Endothelial cell of umbilical vein (primary cell): ENCODE measurements around the gene FAM98C. TPM values are rescaled to one million over a fixed set of nuclear protein-coding genes. Genes with fewer than 3 reads are reported as not detected.

Experiments
- BruUV-seq: library from RNA; stranded (reverse); fragments of 400-500 nt; replicated peaks from 2 replicates; lab custom pipeline; 2021; lab: Mats Ljungman, UMichigan
- CTCF ChIA-PET: fragments of 300-600, 350-600 bp; sonication (Branson Sonifier 250); formaldehyde crosslinking; loops from one replicate; lab custom pipeline; 2021; ENCODE audit warnings: antibody characterized with exemption, inconsistent platforms; lab: Charles Lee
- POLR2A ChIA-PET: fragments of 300-600, 350-600 bp; sonication (Branson Sonifier 250); formaldehyde crosslinking; loops from one replicate; lab custom pipeline; 2021; ENCODE audit warnings: antibody characterized with exemption, inconsistent platforms; lab: Charles Lee
- DNase-seq: peaks from one replicate; pipeline ENCODE4 v3.0.0-alpha.2; 2011; ENCODE audit warnings: low read depth, low spot score
- FAIRE-seq: peaks from 2 replicates; lab custom pipeline; 2011; peaks lifted over from hg19 to GRCh38; lab: Jason Lieb, UNC
- H2AFZ ChIP-seq: 2 replicates; pipeline ENCODE4 v1.6.0; 2012; ENCODE audit warnings: low read depth, low read length, control low read depth, inconsistent platforms
- H3K27ac ChIP-seq: 2 replicates; pipeline ENCODE4 v1.5.1; 2011; ENCODE audit warnings: low read depth, mild to moderate bottlenecking, control low read depth, low read length, moderate library complexity; ENCODE audit not compliant: insufficient read depth
- H3K27me3 ChIP-seq, 2 experiments: 2 replicates each; pipeline versions ENCODE4 v1.6.0 to v1.6.1; 2011; ENCODE audit warnings: low read length in 2 of 2, mixed read lengths in 1 of 2; ENCODE audit not compliant: control insufficient read depth in 2 of 2, insufficient read depth in 2 of 2
- H3K36me3 ChIP-seq, 2 experiments: 2 replicates in 1 of 2; 3 replicates in 1 of 2; pipeline ENCODE4 v1.5.1; 2011; ENCODE audit warnings: low read length in 2 of 2, mild to moderate bottlenecking in 1 of 2, moderate library complexity in 1 of 2; ENCODE audit not compliant: control insufficient read depth in 2 of 2, insufficient read depth in 2 of 2; ENCODE audit errors: extremely low read depth in 1 of 2
- H3K4me1 ChIP-seq: 3 replicates; pipeline ENCODE4 v1.5.1; 2011; ENCODE audit warnings: mild to moderate bottlenecking, low read length; ENCODE audit not compliant: control insufficient read depth, insufficient read depth; ENCODE audit errors: extremely low read depth
- H3K4me2 ChIP-seq: 2 replicates; pipeline ENCODE4 v1.6.1; 2011; ENCODE audit warnings: low read length, control low read depth, mixed read lengths; ENCODE audit not compliant: insufficient read depth
- H3K4me3 ChIP-seq, 3 experiments: fragments of 200-600 bp in 1 of 3; sonication (generic), shearing (Covaris generic) in 1 of 3; replicated peaks in 1 of 3; 2 replicates each; pipeline ENCODE4 v1.5.1; 2011 to 2016; ENCODE audit warnings: control low read depth in 3 of 3, low read length in 3 of 3, mild to moderate bottlenecking in 2 of 3, inconsistent platforms in 1 of 3, low read depth in 1 of 3, moderate library complexity in 1 of 3; ENCODE audit not compliant: insufficient read depth in 1 of 3
- H3K79me2 ChIP-seq: 2 replicates; pipeline ENCODE4 v1.6.0; 2012; ENCODE audit warnings: low read length, inconsistent platforms; ENCODE audit not compliant: control insufficient read depth, insufficient read depth
- H3K9ac ChIP-seq: replicated peaks from 2 replicates; pipeline ENCODE3; 2011; ENCODE audit warnings: low read length, control low read depth; ENCODE audit not compliant: insufficient read depth; ENCODE audit errors: extremely low read depth
- H3K9me1 ChIP-seq: replicated peaks from 3 replicates; pipeline ENCODE4 v1.6.0; 2011; ENCODE audit warnings: mild to moderate bottlenecking, low read length; ENCODE audit not compliant: control insufficient read depth, insufficient read depth; ENCODE audit errors: extremely low read depth
- H3K9me3 ChIP-seq: replicated peaks from 2 replicates; pipeline ENCODE4 v1.5.1; 2012; ENCODE audit warnings: low read length, inconsistent platforms; ENCODE audit not compliant: control insufficient read depth, insufficient read depth
- H4K20me1 ChIP-seq: replicated peaks from 2 replicates; pipeline ENCODE3; 2011; ENCODE audit warnings: mild to moderate bottlenecking, low read length; ENCODE audit not compliant: control insufficient read depth, insufficient read depth; ENCODE audit errors: extremely low read depth
- FOS ChIP-seq: IDR thresholded peaks from 2 replicates; pipeline ENCODE4 v1.6.1; 2011; ENCODE audit warnings: mild to moderate bottlenecking, low read length, moderate library complexity, borderline replicate concordance; ENCODE audit not compliant: insufficient read depth
- GATA2 ChIP-seq: IDR thresholded peaks from 2 replicates; pipeline ENCODE4 v1.7.0; 2011; ENCODE audit warnings: low read depth, mild to moderate bottlenecking, moderate library complexity, mixed read lengths, low read length; ENCODE audit not compliant: insufficient read length, insufficient read depth
- JUN ChIP-seq: IDR thresholded peaks from 2 replicates; pipeline ENCODE4 v1.6.1; 2011; ENCODE audit warnings: borderline replicate concordance, low read depth; ENCODE audit not compliant: insufficient read length, insufficient read depth
- MYC ChIP-seq: IDR thresholded peaks from one replicate; pipeline ENCODE4 v1.6.1; 2011; ENCODE audit warnings: mild to moderate bottlenecking, low read depth, low read length
- POLR2A ChIP-seq: IDR thresholded peaks from 2 replicates; pipeline ENCODE4 v1.6.1; 2012; ENCODE audit warnings: low read depth, mild to moderate bottlenecking, control low read depth, low read length
- POLR2AphosphoS5 ChIP-seq: IDR thresholded peaks from 2 replicates; pipeline ENCODE4 v1.6.1; 2012; ENCODE audit warnings: low read depth, mild to moderate bottlenecking, control low read depth, low read length, moderate library complexity; ENCODE audit not compliant: insufficient read depth
- dilution Hi-C: fragments of 300-500 bp; cut with MboI; formaldehyde crosslinking; loops from one replicate; pipeline ENCODE4 v1.15.0; 2019; ENCODE audit warnings: low sequenced_read_pairs; ENCODE audit not compliant: extremely low pct_ligation_motif_present
- intact Hi-C: fragments of 100-400 bp; cut with micrococcal nuclease; formaldehyde crosslinking; loops from one replicate; pipeline ENCODE4 v1.10.0; 2022
- polyA plus RNA-seq, 4 experiments: library from polyadenylated mRNA; depleted of rRNA in 3 of 4; stranded (reverse) in 3 of 4; unstranded in 1 of 4; fragments of >200 nt; gene quantifications; 2 replicates each; pipeline versions ENCODE4 v1.2.1 to v1.2.3, GENCODE V29; 2011 to 2012; ENCODE audit warnings: missing spikeins in 1 of 4
- total RNA-seq: library from RNA; stranded (reverse); gene quantifications from 2 replicates; pipeline ENCODE4 v1.2.3, GENCODE V29; 2021
- TF ChIP-seq, protein P1 (sequence below): IDR thresholded peaks from 2 replicates; pipeline ENCODE4 v1.6.1; 2011; ENCODE audit not compliant: insufficient read depth, insufficient read length
- TF ChIP-seq, protein P2 (sequence below), 2 donors: IDR thresholded peaks; 1 replicate in 1 of 2; 2 replicates in 1 of 2; pipeline ENCODE4 v1.5.1; 2011; ENCODE audit warnings: low read length in 2 of 2, mild to moderate bottlenecking in 2 of 2, moderate library complexity in 2 of 2, control low read depth in 1 of 2, inconsistent platforms in 1 of 2, low read depth in 1 of 2; ENCODE audit not compliant: insufficient read depth in 1 of 2; ENCODE audit errors: extremely low read depth in 1 of 2

Gene FAM98C
- total and polyA plus RNA-seq, 2 donors (not counting 3 experiments of a cell fraction or from before 2014, with no cell fraction given): 12.6 to 13.0 TPM

DNA sequence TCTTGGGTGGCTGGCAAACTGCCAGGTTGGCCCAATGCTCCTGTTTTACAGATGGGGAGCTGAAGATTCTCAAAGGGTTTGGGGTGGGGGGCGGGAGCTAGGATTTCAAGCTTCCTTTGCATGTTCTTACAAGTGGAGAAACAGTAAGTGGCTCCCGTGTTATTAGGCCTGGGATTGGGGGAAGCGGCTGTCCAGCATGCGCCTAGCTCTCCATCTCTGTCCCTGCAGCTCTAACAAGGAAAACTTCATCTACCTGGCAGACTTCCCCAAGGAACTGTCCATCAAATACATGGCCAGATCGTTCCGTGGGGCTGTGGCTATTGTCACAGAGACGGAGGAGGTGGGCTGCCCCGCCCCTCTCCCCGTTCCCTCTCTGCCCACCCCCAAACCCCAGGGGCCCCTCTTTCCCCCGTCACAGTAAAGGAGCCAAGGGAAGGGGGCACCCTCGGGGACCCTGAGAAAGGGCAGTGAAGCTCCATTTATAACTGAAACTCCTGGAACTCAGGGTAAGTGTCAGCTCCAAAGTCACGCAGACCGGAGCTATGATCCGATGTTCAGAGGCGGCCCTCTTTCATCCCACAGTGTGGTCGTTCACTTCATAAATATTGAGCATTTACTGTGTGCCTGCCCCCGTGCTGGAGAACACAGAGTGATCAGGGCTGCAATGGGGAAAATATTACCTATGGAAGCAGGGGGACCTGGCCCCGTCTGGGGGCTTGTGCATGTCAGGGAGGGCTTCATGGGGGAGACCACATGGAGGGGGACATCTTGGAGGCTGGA lies 43.5 kb upstream of the FAM98C start:
- H3K4me1 ChIP-seq: peaks cover 3% of the 10 kb centered on the region
- intact Hi-C loops: no loop called here
- no TSS peak for BruUV-seq
- no peaks in the 10 kb centered on the region for H3K9me3 ChIP-seq
- FAIRE-seq (no peak), DNase-seq (no peak)
- H3K4me2 ChIP-seq: no peak overlapping the region
- ChIA-PET CTCF (interaction anchor here (1.9 kb wide), 1 partner anchor 15 kb away, joined by 4 read pairs; the partner anchor contains the start of gene PSMD8), POLR2A (no interaction called here)
- H3K27ac ChIP-seq: no peak overlapping the region
- H4K20me1 ChIP-seq: no peaks in the 10 kb centered on the region
- TF ChIP-seq, protein P1, sequence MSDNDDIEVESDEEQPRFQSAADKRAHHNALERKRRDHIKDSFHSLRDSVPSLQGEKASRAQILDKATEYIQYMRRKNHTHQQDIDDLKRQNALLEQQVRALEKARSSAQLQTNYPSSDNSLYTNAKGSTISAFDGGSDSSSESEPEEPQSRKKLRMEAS: no peak
- TF ChIP-seq FOS: no peak
- no peak for TF ChIP-seq POLR2A
- TF ChIP-seq MYC: no peak
- TF ChIP-seq, protein P2, sequence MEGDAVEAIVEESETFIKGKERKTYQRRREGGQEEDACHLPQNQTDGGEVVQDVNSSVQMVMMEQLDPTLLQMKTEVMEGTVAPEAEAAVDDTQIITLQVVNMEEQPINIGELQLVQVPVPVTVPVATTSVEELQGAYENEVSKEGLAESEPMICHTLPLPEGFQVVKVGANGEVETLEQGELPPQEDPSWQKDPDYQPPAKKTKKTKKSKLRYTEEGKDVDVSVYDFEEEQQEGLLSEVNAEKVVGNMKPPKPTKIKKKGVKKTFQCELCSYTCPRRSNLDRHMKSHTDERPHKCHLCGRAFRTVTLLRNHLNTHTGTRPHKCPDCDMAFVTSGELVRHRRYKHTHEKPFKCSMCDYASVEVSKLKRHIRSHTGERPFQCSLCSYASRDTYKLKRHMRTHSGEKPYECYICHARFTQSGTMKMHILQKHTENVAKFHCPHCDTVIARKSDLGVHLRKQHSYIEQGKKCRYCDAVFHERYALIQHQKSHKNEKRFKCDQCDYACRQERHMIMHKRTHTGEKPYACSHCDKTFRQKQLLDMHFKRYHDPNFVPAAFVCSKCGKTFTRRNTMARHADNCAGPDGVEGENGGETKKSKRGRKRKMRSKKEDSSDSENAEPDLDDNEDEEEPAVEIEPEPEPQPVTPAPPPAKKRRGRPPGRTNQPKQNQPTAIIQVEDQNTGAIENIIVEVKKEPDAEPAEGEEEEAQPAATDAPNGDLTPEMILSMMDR (IDR thresholded peaks at IDR 0.05; ENCODE audit: extremely low read depth in 1 of 2, insufficient read depth in 1 of 2, low read depth in 1 of 2, low read length in 2 of 2): no peak
- no peak for TF ChIP-seq GATA2
- TF ChIP-seq POLR2AphosphoS5: no peak
- no peak for TF ChIP-seq JUN
- H2AFZ ChIP-seq: no peak overlapping the region
- H3K79me2 ChIP-seq: no peaks in the 10 kb centered on the region
- dilution Hi-C loops: no loop called here
- H3K4me3 ChIP-seq: no peak overlapping the region
- no peaks in the 10 kb centered on the region for H3K36me3 ChIP-seq
- no peaks in the 10 kb centered on the region for H3K9me1 ChIP-seq
- H3K9ac ChIP-seq: no peak overlapping the region
- H3K27me3 ChIP-seq: peaks cover 13 to 14% of the 10 kb centered on the region in 2 experiments
